ENCODE data around the gene CRACDL.
"Not testable (repeated sequence)": the region's sequence is repeated elsewhere in the genome, so short reads cannot be mapped to it uniquely, and the experiment has no call there.

Gene CRACDL

GRCh38 chr2:98907966-98908905 is 27.8 kb downstream of the CRACDL start:
- DNase-seq (ENCODE audit: low read depth): no peak

- no peak for DNase-seq (ENCODE audit: low read depth)
Measured at GRCh38 chr2:98907385-98907784, 28.6 kb downstream of the CRACDL start.

GRCh38 chr2:98903767-98904485 is 32.1 kb downstream of the CRACDL start:
- no peak for DNase-seq (ENCODE audit: low read depth)

GRCh38 chr2:98903064-98903355 is 33.0 kb downstream of the CRACDL start:
- no peak for DNase-seq (ENCODE audit: low read depth)

GRCh38 chr2:98902209-98903063 is 33.6 kb downstream of the CRACDL start:
- DNase-seq (ENCODE audit: low read depth): no peak

- DNase-seq (ENCODE audit: low read depth): no peak
Measured at GRCh38 chr2:98901702-98902101, 34.3 kb downstream of the CRACDL start.

- DNase-seq (ENCODE audit: low read depth): no peak
Measured at GRCh38 chr2:98901291-98901690, 34.7 kb downstream of the CRACDL start.

GRCh38 chr2:98900721-98901120 is 35.3 kb downstream of the CRACDL start:
- DNase-seq (ENCODE audit: low read depth): no peak

- DNase-seq (ENCODE audit: low read depth): not testable (repeated sequence)
Measured at GRCh38 chr2:98899703-98900078, 36.3 kb downstream of the CRACDL start.

- no peak for DNase-seq (ENCODE audit: low read depth)
Measured at GRCh38 chr2:98899041-98899702, 36.9 kb downstream of the CRACDL start.

- no peak for DNase-seq (ENCODE audit: low read depth)
Measured at GRCh38 chr2:98898423-98898841, 37.6 kb downstream of the CRACDL start.

- DNase-seq (ENCODE audit: low read depth): no peak
Measured at GRCh38 chr2:98897746-98898145, 38.3 kb downstream of the CRACDL start.

GRCh38 chr2:98896944-98897343 is 39.1 kb downstream of the CRACDL start:
- no peak for DNase-seq (ENCODE audit: low read depth)

GRCh38 chr2:98896416-98896815 is 39.6 kb downstream of the CRACDL start:
- DNase-seq (ENCODE audit: low read depth): no peak

GRCh38 chr2:98895901-98896300 is 40.1 kb downstream of the CRACDL start:
- DNase-seq (ENCODE audit: low read depth): no peak

- no peak for DNase-seq (ENCODE audit: low read depth)
Measured at GRCh38 chr2:98895221-98895620, 40.8 kb downstream of the CRACDL start.

GRCh38 chr2:98894331-98895000 is 41.6 kb downstream of the CRACDL start:
- no peak for DNase-seq (ENCODE audit: low read depth)

GRCh38 chr2:98893911-98894321 is 42.1 kb downstream of the CRACDL start:
- DNase-seq (ENCODE audit: low read depth): no peak

- no peak for DNase-seq (ENCODE audit: low read depth)
Measured at GRCh38 chr2:98892871-98893270, 43.2 kb downstream of the CRACDL start.

- no peak for DNase-seq (ENCODE audit: low read depth)
Measured at GRCh38 chr2:98891591-98891990, 44.4 kb downstream of the CRACDL start.

- no peak for DNase-seq (ENCODE audit: low read depth)
Measured at GRCh38 chr2:98886066-98886554, 49.9 kb downstream of the CRACDL start.
